Fibroblast of the aortic adventitia (primary cell): ENCODE results near the gene DPEP1. TPM values are rescaled to one million over a fixed set of nuclear protein-coding genes. Genes with fewer than 3 reads are reported as not detected.

ENCODE experiments used
- DNase-seq: peaks from one replicate; pipeline ENCODE4 v3.0.0-alpha.2; 2010; ENCODE audit warnings: low read depth
- H3K4me3 ChIP-seq: 2 replicates; pipeline ENCODE4 v1.5.1; 2011; ENCODE audit warnings: low read depth, mild to moderate bottlenecking, control low read depth, low read length, moderate library complexity
- CTCF ChIP-seq: IDR thresholded peaks from 2 replicates; pipeline ENCODE4 v1.5.1; 2011; ENCODE audit warnings: mild to moderate bottlenecking, low read length, control low read depth, inconsistent platforms; ENCODE audit not compliant: insufficient read depth
- total RNA-seq: library from RNA; depleted of rRNA; stranded (reverse); fragments of >200 nt; gene quantifications from 2 replicates; pipeline ENCODE4 v1.2.3, GENCODE V29; 2012; ENCODE audit warnings: low replicate concordance

The DPEP1 gene
- total RNA-seq, 1 donor: not detected

GRCh38 chr16:89620406-89620841, 7.0 kb downstream of the DPEP1 start:
- no peak overlapping the region for H3K4me3 ChIP-seq
- DNase-seq: no peak
- TF ChIP-seq CTCF: no peak

GRCh38 chr16:89621136-89621697, 7.8 kb downstream of the DPEP1 start:
- TF ChIP-seq CTCF: no peak
- no peak for DNase-seq
- no peak overlapping the region for H3K4me3 ChIP-seq

- DNase-seq: no peak
- no peak for TF ChIP-seq CTCF
- no peak overlapping the region for H3K4me3 ChIP-seq
Measured at GRCh38 chr16:89621698-89622409, 8.4 kb downstream of the DPEP1 start.

GRCh38 chr16:89623511-89624261, 10.2 kb downstream of the DPEP1 start:
- peak; percentile 69 for DNase-seq
- no peak overlapping the region for H3K4me3 ChIP-seq
- TF ChIP-seq CTCF: no peak

- no peak overlapping the region for H3K4me3 ChIP-seq
- no peak for TF ChIP-seq CTCF
- DNase-seq: no peak
Measured at GRCh38 chr16:89624777-89625761, 11.6 kb downstream of the DPEP1 start.
